Suppressor macrophage treated with lipopolysaccharide for 1 hour (primary cell): ENCODE data around the gene PRPF40A.
A peak's percentile ranks its signal among the peaks of the same experiment; 100 is the strongest.

Source experiments
- DNase-seq, 3 donors: peaks; one replicate each; pipeline ENCODE4 v3.0.0-alpha.2; 2020 to 2022

The PRPF40A gene

DNA sequence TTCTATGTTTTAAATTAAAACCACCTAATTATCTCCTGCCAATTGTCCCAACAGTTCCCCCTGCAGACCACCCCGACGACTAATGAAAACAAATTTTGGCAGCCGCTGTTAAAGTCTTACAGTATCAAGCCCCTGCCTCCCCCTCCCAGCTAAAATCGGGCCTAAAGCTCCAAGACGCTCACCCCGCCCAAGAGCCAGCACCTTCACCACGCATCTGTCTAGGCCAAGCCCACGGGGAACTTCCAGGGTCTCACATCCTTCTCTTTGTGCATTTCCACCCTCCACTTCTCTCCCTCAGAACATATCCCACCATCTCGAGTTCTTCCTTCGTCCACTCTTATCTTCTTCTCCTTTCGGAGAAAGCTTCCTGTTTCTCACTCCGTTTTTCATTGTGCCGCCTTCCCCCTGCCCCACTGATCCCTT, 445 bp downstream of the PRPF40A start:
- peak in 2 of 3 donors; percentile 42 to 49 for DNase-seq

DNA sequence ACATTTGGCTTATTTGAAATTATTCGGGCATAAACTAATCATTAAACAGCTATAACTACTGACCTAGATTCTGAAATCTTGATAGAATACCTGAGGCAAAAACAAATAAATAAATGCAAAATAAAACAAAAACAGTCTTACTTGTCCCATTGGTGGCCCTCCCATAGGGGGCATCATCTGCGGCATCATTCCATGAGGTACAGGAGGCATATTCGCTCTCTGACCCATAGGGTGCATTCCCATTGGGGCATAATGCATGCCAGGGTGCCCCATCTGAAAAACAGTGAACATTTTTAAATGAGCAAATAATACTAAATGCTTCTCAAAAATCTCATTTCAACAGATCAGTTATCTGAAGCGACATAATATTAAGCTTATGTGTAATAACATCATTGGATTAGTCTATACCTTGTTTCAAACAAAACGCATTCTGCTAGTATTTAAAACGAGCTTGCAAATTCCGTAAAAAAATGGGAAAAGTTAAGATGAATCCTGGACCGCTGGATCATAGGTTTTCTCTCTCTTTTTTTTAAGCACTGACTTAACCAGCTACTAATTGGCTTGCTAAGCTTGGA, 1.3 kb downstream of the PRPF40A start:
- peak; percentile 50 to 65 (median 63) for DNase-seq

DNA sequence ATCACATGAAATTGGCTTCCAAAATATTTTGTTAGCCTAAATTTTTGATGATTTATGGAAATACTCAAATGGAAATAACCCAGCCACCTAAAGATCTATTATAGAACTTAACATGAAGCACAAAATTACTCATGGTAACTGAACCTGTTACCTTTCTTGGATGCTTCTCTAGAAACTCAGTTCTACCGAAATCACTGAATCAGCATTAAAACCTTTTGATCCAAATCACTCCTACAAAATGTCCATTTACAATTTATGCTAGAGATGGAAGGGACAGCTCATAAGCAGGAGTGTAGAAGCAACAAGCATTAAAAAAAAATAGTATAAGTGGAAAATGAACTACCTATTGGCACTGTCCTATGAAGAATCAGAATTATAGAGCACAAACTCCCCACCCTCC, 2.1 kb downstream of the PRPF40A start:
- DNase-seq, result no peak

DNA sequence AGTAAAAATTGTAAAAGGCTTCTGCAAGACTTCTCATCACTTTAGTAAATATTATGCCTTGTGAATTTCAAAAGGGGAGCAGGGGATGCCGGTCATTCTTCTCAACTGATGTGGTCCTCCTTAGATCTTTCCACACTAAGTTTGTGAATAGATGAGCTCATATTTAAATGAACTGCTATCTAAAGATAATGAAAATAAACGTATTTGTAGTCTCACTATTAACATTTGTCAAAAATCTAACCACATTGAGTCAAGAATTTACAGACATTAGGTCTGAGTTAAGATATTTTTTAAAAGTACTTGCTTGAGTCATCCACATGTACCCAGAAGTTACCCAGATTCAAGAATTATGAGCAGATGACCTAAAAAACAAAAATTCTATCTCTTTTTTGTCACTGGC, 6.5 kb downstream of the PRPF40A start:
- no peak for DNase-seq

DNA sequence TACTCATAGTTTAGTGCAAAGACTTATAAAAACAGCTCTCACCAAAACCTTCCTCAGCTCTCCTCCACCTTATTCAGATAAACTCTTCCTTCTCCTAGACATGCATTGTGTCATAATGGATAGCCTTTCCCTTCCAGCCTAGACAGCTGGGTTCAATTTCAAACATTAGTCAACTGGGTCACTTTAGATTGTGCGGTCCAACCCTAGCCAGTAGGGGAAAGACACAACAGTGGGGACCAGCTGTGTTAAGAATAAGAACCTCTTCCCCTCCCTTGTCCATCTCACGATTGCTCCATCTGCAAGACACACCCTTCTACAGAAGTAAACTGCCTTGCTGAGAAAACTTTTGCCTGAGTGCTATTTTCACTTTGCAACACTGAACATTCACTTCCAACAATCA, 8.5 kb downstream of the PRPF40A start:
- no peak for DNase-seq

DNA sequence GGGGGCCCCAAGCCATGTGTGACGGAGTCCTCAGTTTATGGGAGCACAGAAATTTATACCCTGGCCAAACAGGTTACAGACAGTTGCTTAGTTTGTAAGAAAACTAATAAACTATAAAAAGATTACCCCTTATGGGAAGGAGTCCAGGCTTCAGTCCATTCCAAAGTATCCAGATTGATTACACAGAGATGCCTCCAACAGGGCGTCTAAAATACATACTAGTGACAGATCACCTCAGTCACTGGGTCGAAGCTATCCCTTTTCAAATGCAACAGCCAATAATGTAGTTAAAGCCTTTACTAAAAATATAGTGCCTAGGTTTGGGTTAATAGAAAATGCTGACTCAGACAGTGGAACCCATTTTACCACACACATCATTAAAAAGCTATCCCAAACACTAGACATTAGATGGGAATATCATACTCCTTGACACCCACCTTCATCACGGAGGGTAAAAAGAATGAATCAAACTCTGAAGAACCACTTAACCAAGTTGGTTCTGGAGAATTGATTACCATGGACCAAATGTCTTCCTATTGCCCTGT, 10.7 kb downstream of the PRPF40A start:
- no peak for DNase-seq

DNA sequence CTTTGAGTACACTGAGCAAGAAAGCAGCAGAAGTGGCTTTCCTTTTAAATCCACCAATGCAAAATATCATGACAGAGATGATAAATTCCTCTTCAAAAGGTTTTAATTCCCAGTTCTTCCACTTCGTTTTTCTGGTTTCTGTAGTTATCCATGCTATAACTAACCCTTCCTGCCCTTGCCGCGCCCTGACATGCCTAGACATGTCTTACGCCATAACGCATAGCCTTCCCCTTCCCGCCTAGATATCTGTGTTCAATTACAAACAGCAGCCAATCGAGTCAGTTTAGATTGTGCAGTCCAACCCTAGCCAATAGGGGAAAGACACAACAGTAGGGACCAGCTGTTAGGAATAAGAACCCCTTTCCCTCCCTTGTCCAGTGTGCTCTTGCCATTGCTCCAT, 16.1 kb downstream of the PRPF40A start:
- no peak for DNase-seq

DNA sequence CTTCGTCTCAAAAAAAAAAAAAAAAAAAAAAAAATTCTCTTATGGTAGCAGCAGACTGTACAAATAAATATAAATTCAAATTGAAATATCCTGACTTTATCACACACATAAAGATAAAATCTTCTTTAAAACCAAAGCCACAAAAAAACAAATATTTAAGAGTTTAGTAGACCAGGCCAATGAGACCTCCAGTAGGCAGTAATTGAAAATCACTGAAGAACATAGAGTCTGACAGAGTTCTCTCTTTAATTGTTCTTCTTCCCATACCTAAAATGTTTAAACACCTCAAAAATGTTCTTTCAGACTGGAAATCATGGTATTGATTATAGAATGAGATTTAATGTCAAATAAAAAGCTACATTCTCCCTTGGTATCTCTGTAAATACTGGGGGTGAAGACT, 20.8 kb downstream of the PRPF40A start:
- no peak for DNase-seq

DNA sequence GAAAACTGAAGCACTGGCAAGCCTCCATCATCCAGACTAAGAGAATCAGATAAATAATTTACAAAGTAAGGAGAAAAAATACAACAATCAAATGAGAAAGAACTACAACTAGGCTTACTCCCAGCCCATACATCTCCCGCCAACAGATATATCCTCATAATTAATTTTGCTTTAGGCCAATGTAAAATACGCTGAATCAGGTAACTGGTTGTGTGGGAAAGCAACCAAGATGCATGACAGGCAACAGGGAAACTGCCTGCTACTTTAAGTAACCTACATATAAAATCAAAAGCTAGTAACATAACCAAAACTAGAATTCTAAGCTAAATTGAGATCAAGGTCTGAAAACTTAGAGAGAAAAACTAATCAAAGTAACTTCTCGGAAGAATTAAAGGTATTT, 21.5 kb downstream of the PRPF40A start:
- no peak for DNase-seq

DNA sequence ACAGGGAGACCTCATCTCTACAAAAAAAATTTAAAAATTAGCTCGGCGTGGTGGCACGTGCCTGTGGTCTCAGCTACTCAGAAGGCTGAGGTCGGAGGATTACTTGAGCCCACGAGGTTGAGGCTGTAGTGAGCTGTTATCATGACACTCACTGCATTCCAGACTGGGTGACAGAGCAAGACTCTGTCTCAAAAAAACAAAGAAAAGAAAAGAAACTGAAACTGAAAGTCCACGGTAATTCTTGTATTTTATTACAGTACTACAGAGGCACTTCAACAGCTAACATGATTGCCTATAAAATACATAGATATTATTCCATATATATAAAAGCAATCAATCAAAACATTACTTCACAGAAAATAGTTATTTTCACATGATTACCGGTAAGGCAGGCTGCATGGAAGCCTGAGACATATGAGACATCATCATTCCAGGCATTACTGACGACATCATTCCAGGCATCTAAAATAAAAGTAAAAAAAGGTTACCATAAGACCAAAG, 23.1 kb downstream of the PRPF40A start:
- peak; percentile 68 to 86 (median 68) for DNase-seq

DNA sequence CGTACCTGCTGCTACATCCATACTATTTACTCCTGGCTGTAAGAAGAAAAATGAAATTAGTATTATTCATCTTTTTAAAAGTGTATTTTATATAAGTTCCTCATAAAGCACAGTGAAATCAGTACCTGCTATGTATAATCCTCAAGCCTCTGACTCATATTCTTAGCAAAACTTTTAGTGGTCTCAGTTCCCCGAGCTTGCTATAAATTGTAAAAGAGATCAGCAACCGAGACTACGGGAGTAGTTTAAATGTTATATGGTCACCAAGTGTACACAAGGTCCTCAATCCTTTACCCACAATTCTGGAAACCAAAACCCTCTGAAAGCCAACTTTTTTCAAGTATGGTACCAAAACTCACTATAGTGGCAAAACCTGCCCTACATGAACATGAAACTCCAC, 24.2 kb downstream of the PRPF40A start:
- no peak for DNase-seq

DNA sequence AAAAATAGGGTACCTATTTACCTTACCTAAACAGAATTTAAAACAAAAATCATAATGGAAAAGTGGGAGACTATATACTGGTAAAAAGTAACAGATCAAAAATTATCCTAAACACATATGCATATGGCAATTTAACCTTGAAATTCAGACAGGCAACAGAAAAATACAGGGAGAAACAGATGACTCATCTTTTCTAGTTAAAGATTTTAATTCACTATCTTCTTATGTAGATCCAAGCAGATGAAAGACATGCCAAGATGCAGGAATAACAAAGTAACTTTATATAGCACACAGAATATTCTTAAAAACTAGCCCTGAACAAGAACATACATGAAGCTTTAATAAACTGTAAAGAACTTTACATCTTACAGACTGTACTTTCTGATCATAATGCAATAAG, 30.9 kb downstream of the PRPF40A start:
- no peak for DNase-seq

DNA sequence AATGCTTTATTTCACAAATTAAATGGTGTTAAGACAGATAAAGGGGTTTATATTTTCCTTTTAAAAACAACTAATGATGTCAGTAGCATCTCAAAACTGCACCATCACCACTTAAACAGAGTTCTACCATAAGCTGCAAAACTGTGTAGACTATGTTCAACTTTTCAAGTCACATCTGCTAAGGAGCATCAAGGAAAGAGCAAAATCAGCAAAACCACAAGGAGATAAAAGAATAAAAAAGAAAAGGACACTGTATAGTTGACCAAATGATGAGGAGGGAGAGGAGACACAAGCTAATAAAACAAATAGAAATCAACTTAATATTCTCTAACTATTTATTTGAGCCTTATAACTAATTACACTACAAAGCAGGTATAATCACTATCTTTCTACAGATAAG, 33.9 kb downstream of the PRPF40A start:
- DNase-seq, result no peak

DNA sequence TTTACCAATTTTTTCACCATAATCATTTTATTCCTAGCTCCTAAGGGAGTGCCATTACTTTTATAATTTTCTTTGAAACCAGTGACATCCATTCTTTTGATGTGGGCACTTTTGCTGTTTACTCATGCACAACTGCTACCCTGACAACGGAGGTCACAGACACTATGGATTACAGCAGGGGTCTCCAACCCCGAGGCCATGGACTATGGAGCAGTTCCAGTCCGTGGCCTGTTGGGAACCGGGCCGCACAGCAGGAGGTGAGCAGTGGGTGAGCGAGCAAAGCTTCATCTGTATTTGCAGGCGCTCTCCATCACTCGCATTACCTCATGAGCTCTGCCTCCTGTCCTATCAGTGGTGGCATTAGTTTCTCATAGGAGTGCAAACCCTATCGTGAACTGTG, 34.6 kb downstream of the PRPF40A start:
- no peak for DNase-seq

DNA sequence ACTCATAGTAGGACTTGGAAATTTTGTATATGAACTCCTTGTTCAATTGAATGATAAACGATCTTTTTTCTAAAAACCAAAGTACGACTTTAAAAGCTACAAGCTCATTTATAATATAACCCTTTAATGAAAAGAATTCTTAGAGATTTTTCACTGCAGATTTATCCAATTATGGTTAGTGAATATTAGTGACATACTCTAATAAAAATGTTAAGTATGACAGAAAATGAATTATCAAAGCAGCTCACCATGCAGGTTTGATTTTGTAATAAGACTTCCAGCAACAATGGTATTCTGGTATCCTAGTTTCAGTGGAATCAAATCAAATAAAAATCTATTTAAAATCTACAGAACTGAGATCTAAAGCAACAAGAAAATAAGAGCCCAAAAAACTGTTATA, 38.5 kb downstream of the PRPF40A start:
- no peak for DNase-seq

DNA sequence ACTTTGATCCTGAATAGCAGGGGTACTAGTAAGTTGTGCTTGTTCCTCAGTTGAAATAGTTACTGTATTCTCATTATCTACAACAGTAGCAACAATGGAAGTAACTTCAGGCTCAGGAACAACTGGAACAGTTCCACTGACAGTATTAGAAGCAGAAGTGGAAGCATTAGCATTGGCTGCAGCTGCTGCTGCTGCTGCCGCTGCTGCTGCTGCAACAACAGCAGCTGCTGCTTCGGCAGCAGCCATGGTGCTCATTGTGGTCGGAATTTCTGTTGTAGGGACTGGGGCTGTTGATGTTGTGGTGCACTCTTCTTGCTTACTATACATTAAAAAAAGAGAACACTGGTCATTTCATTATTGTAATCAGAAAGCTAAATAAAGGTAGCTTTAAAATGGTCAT, 40.8 kb downstream of the PRPF40A start:
- no peak for DNase-seq

DNA sequence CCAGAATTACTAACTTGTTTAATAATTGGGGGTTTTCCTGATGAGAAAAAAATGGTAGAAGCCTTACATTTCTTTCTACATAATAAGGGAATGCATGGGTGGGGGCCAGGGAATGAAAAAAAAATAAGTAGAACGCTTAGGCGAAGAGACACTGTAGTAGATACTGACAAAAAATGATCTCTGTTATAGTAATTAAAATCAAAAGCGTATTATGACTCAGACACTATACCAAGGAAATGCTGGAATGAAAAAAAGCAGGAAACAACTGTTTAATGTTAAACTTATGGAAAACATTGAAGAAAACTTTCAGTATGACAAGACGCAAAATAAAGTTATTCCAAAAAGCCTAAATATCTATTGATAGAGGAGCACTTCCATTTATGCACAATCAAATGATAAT, 42.9 kb downstream of the PRPF40A start:
- no peak for DNase-seq

DNA sequence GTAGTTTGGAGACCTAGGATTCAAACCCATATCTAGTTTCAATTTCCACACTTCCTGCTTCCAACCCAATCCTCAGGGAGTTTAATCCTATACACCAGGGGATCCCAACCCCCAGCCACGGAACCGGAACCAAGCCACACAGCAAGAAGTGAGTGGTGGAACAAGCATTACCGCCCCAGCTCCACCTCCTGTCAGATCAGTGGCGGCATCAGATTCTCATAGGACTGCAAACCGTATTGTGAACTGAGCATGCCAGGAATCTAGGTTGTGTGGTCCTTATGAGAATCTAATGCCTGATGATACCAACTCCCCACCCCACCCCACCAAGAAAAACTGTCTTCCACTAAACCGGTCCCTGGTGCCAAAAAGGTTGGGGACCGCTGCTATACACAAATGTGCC, 52.5 kb downstream of the PRPF40A start:
- no peak for DNase-seq

DNA sequence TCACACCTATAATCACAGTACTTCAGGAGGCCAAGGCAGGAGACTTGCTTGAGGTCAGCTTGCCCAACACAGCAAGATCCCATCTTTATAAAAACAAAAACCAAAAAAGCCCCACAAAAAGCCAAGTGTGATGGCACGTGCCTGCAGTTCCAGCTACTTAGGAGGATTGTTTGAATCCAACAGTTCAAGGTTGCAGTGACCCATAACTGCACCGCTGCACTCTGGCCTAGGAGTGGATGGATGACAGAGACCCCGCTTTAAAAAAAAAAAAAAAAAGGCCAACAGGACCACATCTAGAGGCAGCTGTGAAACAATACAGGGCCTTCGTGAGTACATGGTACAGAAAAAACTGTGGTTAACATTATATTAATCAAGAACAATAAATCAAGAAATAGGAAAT, 56.2 kb downstream of the PRPF40A start:
- DNase-seq, result no peak

DNA sequence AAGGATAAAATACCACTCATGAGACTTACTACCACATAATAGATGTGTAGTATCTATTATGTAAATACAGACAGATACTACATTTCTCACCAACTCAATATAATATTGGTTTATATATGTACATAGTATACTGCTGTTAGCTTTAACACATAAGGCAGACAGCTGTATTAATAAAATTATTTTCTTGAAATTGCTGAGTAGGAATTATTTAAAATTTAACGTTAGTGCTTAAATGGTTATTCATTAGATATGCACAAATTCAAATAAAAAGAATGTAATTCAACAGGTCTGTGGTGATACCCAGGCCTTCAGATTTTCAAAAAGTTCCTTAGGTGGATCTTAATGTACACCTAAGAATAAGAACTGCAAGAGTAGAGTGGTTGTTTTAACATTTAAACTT, 59.0 kb downstream of the PRPF40A start:
- no peak for DNase-seq

DNA sequence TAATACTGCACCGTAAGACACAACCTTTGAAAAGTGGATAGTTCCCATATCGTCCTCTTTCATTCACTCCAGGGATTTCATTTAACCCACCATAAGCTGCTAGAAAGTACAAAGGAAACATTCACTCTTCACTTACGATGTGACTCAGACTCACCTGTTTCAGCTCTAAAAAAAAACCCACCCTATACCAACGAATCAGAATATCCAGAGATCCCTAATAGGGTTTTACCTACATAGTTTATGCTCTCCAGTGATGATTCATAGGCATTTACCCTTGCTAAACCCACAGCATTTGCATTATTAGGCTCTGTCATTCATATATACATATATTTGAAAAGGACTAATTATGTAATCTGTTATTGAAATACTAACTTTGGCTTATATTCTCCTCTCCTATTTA, 60.2 kb downstream of the PRPF40A start:
- DNase-seq, result peak in 2 of 3 donors; percentile 7 to 19

DNA sequence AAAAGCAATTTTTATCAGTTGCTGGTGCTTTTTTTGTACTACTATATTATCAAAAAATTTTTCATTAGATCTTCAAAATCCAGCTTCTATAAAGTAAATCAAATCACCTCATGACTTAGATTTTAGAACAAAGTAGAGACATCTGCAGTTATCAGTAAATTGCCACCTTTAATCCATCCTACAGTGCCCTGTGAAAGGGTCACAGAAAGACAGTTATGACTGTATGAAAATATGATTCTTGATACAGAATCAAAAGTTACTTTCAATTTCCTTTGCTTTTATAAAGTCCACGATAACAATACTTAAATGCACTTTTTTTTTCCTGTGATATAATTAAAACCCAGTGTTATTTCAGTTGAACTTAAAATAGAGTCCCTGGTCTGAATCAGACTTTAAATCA, 61.4 kb downstream of the PRPF40A start:
- no peak for DNase-seq

DNA sequence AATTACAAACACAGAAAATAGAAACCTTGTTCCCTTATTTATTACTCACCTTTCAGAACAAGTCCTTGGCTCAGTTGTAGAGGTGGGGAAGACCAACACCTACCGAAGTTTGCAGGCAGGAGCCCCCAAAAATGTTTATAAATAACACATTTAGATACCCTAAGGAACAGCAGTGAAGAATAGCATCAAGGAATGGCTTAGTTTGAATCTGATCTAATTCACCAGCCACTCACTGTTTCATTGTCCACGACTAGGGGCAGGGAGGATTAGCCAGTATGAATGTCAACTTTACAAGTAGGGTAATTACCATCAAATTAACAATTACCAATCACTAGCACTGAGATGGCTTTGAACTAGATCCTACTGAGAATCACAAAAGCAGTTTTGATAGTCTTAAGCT, 65.4 kb downstream of the PRPF40A start:
- no peak for DNase-seq

DNA sequence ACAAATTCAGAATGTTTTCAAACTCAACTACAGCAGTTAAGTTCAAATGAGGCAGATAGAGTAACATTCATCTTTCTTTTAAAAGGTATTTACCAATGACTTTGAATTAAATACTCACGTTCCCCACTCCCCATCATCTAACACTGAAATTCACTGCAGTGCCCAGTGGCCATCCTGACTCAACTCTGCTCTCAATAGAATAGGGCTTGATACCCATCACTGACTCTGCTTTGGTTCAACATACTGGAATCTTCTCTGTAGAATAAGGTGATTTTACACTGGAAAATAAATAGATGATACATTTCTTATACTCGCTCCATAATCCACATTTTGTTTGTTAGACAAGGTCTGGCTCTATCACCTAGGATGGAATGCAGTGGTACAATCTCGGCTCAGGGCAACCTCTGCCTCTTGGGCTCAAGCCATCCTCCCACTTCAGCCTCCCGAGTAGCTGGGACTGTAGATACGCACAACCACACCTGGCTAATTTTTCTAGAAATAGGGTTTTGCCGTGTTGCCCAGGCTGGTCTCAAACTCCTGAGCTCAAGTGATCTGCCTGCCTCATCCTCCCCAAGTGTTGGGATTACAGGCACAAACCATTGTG, 66.4 kb downstream of the PRPF40A start:
- no peak for DNase-seq

DNA sequence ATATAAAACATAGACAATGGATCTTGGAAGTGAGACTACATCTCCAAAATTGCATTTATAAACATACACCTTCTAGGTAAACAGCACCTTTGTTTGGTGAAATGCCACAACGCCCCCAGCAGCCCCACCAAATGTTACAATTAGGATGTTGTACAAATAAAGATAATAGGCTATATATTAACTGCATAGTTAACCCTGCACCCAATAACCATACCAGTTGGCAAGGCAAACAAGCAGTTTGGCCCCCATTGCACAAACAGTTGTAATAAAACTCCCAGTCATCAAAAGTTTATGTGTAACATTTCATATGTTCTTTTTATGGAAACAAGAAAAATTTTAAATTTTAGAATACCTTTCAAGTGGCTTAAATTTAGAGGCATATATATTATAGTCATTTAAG, 67.3 kb downstream of the PRPF40A start:
- no peak for DNase-seq
